ENCODE results near the gene SERINC2.

Gene SERINC2

GRCh38 chr1:31377364-31377863 is 35.6 kb upstream of the SERINC2 start (continued):
- TF ChIP-seq CSRNP3 (CRISPR knock-in tag; IDR thresholded peaks at IDR 0.05), result no peak
- TF ChIP-seq RARB (CRISPR knock-in tag; IDR thresholded peaks at IDR 0.05), result no peak
- TF ChIP-seq ZNF70 (CRISPR knock-in tag; IDR thresholded peaks at IDR 0.05), result no peak
- TF ChIP-seq SNAI2 (CRISPR knock-in tag; IDR thresholded peaks at IDR 0.05), result no peak

- no peak for ATAC-seq
- TF ChIP-seq CSDC2 (CRISPR knock-in tag; IDR thresholded peaks at IDR 0.05), result no peak
- TF ChIP-seq ESRRG (CRISPR knock-in tag; IDR thresholded peaks at IDR 0.05), result no peak
Measured at GRCh38 chr1:31378001-31378400, 35.0 kb upstream of the SERINC2 start.

GRCh38 chr1:31380181-31380580 is 32.8 kb upstream of the SERINC2 start:
- no peak for ATAC-seq
- TF ChIP-seq GLIS3 (CRISPR knock-in tag; IDR thresholded peaks at IDR 0.05) (no peak), BACH2 (CRISPR knock-in tag; IDR thresholded peaks at IDR 0.05; ENCODE audit: borderline replicate concordance) (no peak), ZNF565 (CRISPR knock-in tag; conservative IDR thresholded peaks at IDR 0.05; ENCODE audit: low read depth) (no peak), ARNTL (CRISPR knock-in tag; IDR thresholded peaks at IDR 0.05; ENCODE audit: borderline replicate concordance, low read depth) (no peak), CREB5 (CRISPR knock-in tag; IDR thresholded peaks at IDR 0.05; ENCODE audit: low read depth) (no peak), CSRNP3 (CRISPR knock-in tag; IDR thresholded peaks at IDR 0.05) (no peak), TCF4 (CRISPR knock-in tag; IDR thresholded peaks at IDR 0.05; ENCODE audit: borderline replicate concordance) (no peak), SNAI2 (CRISPR knock-in tag; IDR thresholded peaks at IDR 0.05) (no peak), ZFP30 (CRISPR knock-in tag; IDR thresholded peaks at IDR 0.05) (no peak), ZNF8 (CRISPR knock-in tag; IDR thresholded peaks at IDR 0.05) (no peak), TSHZ2 (CRISPR knock-in tag; IDR thresholded peaks at IDR 0.05) (no peak), ZFP3 (CRISPR knock-in tag; IDR thresholded peaks at IDR 0.05) (no peak), PPARA (CRISPR knock-in tag; IDR thresholded peaks at IDR 0.05; ENCODE audit: borderline replicate concordance) (no peak), CSDC2 (CRISPR knock-in tag; IDR thresholded peaks at IDR 0.05) (no peak), RARB (CRISPR knock-in tag; IDR thresholded peaks at IDR 0.05) (no peak), POU6F1 (CRISPR knock-in tag; IDR thresholded peaks at IDR 0.05; ENCODE audit: borderline replicate concordance, low read depth) (no peak), ZC3H10 (CRISPR knock-in tag; IDR thresholded peaks at IDR 0.05) (no peak), OSR1 (CRISPR knock-in tag; IDR thresholded peaks at IDR 0.05) (no peak), TOX (CRISPR knock-in tag; IDR thresholded peaks at IDR 0.05; ENCODE audit: borderline replicate concordance) (no peak)
